Measurements from ENCODE around the gene TP63. TPM values are rescaled to one million over a fixed set of nuclear protein-coding genes. Genes with fewer than 3 reads are reported as not detected.

The TP63 gene
- total RNA-seq, 6 experiments from 2014 or later, result 0.06 to 0.55 (median 0.15) TPM; not detected in 3

- Histone ChIP-seq H3K4me1 (no peaks in the 10 kb centered on the region), H3K27ac (no peak overlapping the region), H3K4me3 (no peak overlapping the region), H3K27me3 (no peaks in the 10 kb centered on the region), H3K9me3 (no peaks in the 10 kb centered on the region), H3K36me3 (no peaks in the 10 kb centered on the region)
- ATAC-seq (no peak), DNase-seq (no peak)
- TF ChIP-seq CTCF (IDR thresholded peaks at IDR 0.05) (no peak), POLR2A (IDR thresholded peaks at IDR 0.05) (no peak)
- intact Hi-C loops (cut with DNase I), result no loop called here
- WGBS (ENCODE audit: insufficient coverage, low coverage, low lambda C conversion rate, missing lambda C conversion rate), result 55% methylated on average over 2 of the region's 2 CpGs
These were observed 202.1 kb downstream of the TP63 start for GRCh38 chr3:189833266-189833665.

GRCh38 chr3:189833996-189834395, 202.8 kb downstream of the TP63 start:
- DNase-seq (no peak), ATAC-seq (no peak)
- intact Hi-C loops (cut with DNase I), result no loop called here
- TF ChIP-seq POLR2A (IDR thresholded peaks at IDR 0.05) (no peak), CTCF (IDR thresholded peaks at IDR 0.05) (no peak)
- Histone ChIP-seq H3K27me3 (no peaks in the 10 kb centered on the region), H3K4me1 (no peaks in the 10 kb centered on the region), H3K4me3 (no peak overlapping the region), H3K36me3 (no peaks in the 10 kb centered on the region), H3K27ac (no peak overlapping the region), H3K9me3 (no peaks in the 10 kb centered on the region)
- 80% methylated on average over 8 of the region's 8 CpGs for WGBS (ENCODE audit: insufficient coverage, low coverage, low lambda C conversion rate, missing lambda C conversion rate)

GRCh38 chr3:189834462-189834861, 203.3 kb downstream of the TP63 start:
- ATAC-seq, result no peak
- TF ChIP-seq CTCF (IDR thresholded peaks at IDR 0.05) (no peak), POLR2A (IDR thresholded peaks at IDR 0.05) (no peak)
- H3K27ac ChIP-seq, result no peak overlapping the region
- no peaks in the 10 kb centered on the region for H3K9me3 ChIP-seq
- 84% methylated on average over 5 of the region's 5 CpGs for WGBS (ENCODE audit: insufficient coverage, low coverage, low lambda C conversion rate, missing lambda C conversion rate)
- no peaks in the 10 kb centered on the region for H3K27me3 ChIP-seq
- H3K4me3 ChIP-seq, result no peak overlapping the region
- intact Hi-C loops (cut with DNase I), result no loop called here
- no peaks in the 10 kb centered on the region for H3K36me3 ChIP-seq
- no peaks in the 10 kb centered on the region for H3K4me1 ChIP-seq
- DNase-seq, result no peak

- Histone ChIP-seq H3K27ac (no peak overlapping the region), H3K4me1 (no peaks in the 10 kb centered on the region), H3K4me3 (no peak overlapping the region), H3K27me3 (no peaks in the 10 kb centered on the region), H3K36me3 (no peaks in the 10 kb centered on the region), H3K9me3 (no peaks in the 10 kb centered on the region)
- 72% methylated on average over 5 of the region's 5 CpGs for WGBS (ENCODE audit: insufficient coverage, low coverage, low lambda C conversion rate, missing lambda C conversion rate)
- DNase-seq (no peak), ATAC-seq (no peak)
- TF ChIP-seq CTCF (IDR thresholded peaks at IDR 0.05) (no peak), POLR2A (IDR thresholded peaks at IDR 0.05) (no peak)
- intact Hi-C loops (cut with DNase I), result no loop called here
These were observed 205.6 kb downstream of the TP63 start for GRCh38 chr3:189836795-189837194.

GRCh38 chr3:189838291-189838690, 207.1 kb downstream of the TP63 start:
- Histone ChIP-seq H3K4me1 (no peaks in the 10 kb centered on the region), H3K4me3 (no peak overlapping the region), H3K27me3 (no peaks in the 10 kb centered on the region), H3K9me3 (no peaks in the 10 kb centered on the region), H3K27ac (no peak overlapping the region), H3K36me3 (no peaks in the 10 kb centered on the region)
- ATAC-seq (no peak), DNase-seq (no peak)
- WGBS (ENCODE audit: insufficient coverage, low coverage, low lambda C conversion rate, missing lambda C conversion rate), result 69% methylated on average over 6 of the region's 6 CpGs
- intact Hi-C loops (cut with DNase I), result no loop called here
- TF ChIP-seq CTCF (IDR thresholded peaks at IDR 0.05) (no peak), POLR2A (IDR thresholded peaks at IDR 0.05) (no peak)
